HEK293 (cell line): ENCODE data around the gene GNG12.

Experiments used
- CTCF ChIA-PET: fragments of 350-600 bp; formaldehyde crosslinking; extraction: SDS; loops from one replicate; lab custom pipeline; 2021; ENCODE audit warnings: antibody characterized with exemption; lab: Yijun Ruan, JAX
- POLR2A ChIA-PET: fragments of 300-600 bp; formaldehyde crosslinking; extraction: SDS; loops from one replicate; lab custom pipeline; 2020; ENCODE audit warnings: antibody characterized with exemption, inconsistent platforms; lab: Yijun Ruan, JAX
- H3K27ac ChIP-seq: fragments of 200-500 bp; sonication (Bioruptor generic); 2 replicates; pipeline ENCODE4 v1.5.1; 2014; ENCODE audit warnings: low read depth, low read length, control low read depth, inconsistent platforms; ENCODE audit errors: extremely low read depth
- H3K36me3 ChIP-seq, 2 experiments: fragments of 200-500 bp in 1 of 2; sonication (Bioruptor generic) in 1 of 2; 1 replicate in 1 of 2; 2 replicates in 1 of 2; pipeline ENCODE4 v1.5.1; 2014 to 2017; ENCODE audit warnings: inconsistent platforms in 2 of 2, low read length in 2 of 2; ENCODE audit not compliant: control insufficient read depth in 2 of 2, insufficient read depth in 1 of 2
- H3K4me1 ChIP-seq: fragments of 200-500 bp; sonication (Bioruptor generic); 2 replicates; pipeline ENCODE4 v1.5.1; 2014; ENCODE audit warnings: mild to moderate bottlenecking, low read length, inconsistent platforms; ENCODE audit not compliant: control insufficient read depth, insufficient read depth
- H3K4me3 ChIP-seq: 2 replicates; pipeline ENCODE4 v1.5.1; 2011; ENCODE audit warnings: low read depth, mild to moderate bottlenecking, control low read depth, low read length, moderate library complexity
- H3K9me3 ChIP-seq: fragments of 200-500 bp; sonication (Bioruptor generic); 2 replicates; pipeline ENCODE4 v1.5.1; 2014; ENCODE audit warnings: low read depth, low read length, inconsistent platforms; ENCODE audit not compliant: control insufficient read depth, insufficient read depth
- EGR2 ChIP-seq: fragments of 450-650 bp; formaldehyde crosslinking; IDR thresholded peaks from 2 replicates; pipeline ENCODE4 v1.5.1; 2016; ENCODE audit warnings: low read depth, missing biosample characterization, missing genetic modification characterization
- GLI4 ChIP-seq: fragments of 450-650 bp; formaldehyde crosslinking; IDR thresholded peaks from 2 replicates; pipeline ENCODE4 v1.5.1; 2016; ENCODE audit warnings: missing biosample characterization, missing genetic modification characterization
- OVOL3 ChIP-seq: fragments of 450-650 bp; formaldehyde crosslinking; IDR thresholded peaks from 2 replicates; pipeline ENCODE4 v1.5.1; 2016; ENCODE audit warnings: missing biosample characterization, missing genetic modification characterization
- PRDM1 ChIP-seq: fragments of 450-650 bp; formaldehyde crosslinking; IDR thresholded peaks from 2 replicates; pipeline ENCODE4; 2016; ENCODE audit warnings: missing biosample characterization, missing genetic modification characterization
- PRDM10 ChIP-seq: fragments of 450-650 bp; formaldehyde crosslinking; IDR thresholded peaks from 2 replicates; pipeline ENCODE4 v1.5.1; 2016; ENCODE audit warnings: missing biosample characterization, missing genetic modification characterization
- SP7 ChIP-seq: fragments of 450-650 bp; formaldehyde crosslinking; IDR thresholded peaks from 2 replicates; pipeline ENCODE4 v1.5.1; 2016; ENCODE audit warnings: missing biosample characterization, missing genetic modification characterization
- YY2 ChIP-seq: fragments of 450-650 bp; formaldehyde crosslinking; IDR thresholded peaks from 2 replicates; pipeline ENCODE4 v1.5.1; 2016; ENCODE audit warnings: missing biosample characterization, missing genetic modification characterization
- ZBTB48 ChIP-seq: fragments of 450-650 bp; formaldehyde crosslinking; IDR thresholded peaks from 2 replicates; pipeline ENCODE4 v1.5.1; 2016; ENCODE audit warnings: missing biosample characterization, missing genetic modification characterization
- ZBTB6 ChIP-seq: fragments of 450-650 bp; formaldehyde crosslinking; IDR thresholded peaks from 2 replicates; pipeline ENCODE4 v1.5.1; 2017; ENCODE audit warnings: missing biosample characterization, missing genetic modification characterization
- ZFHX2 ChIP-seq: fragments of 450-650 bp; formaldehyde crosslinking; conservative IDR thresholded peaks from 2 replicates; pipeline ENCODE4 v1.5.1; 2016; ENCODE audit warnings: missing biosample characterization, missing genetic modification characterization
- ZNF10 ChIP-seq: fragments of 450-650 bp; formaldehyde crosslinking; IDR thresholded peaks from 2 replicates; pipeline ENCODE4 v1.5.1; 2017; ENCODE audit warnings: missing biosample characterization, missing genetic modification characterization
- ZNF140 ChIP-seq: fragments of 450-650 bp; formaldehyde crosslinking; IDR thresholded peaks from 2 replicates; pipeline ENCODE4 v1.5.1; 2016; ENCODE audit warnings: missing biosample characterization, missing genetic modification characterization
- ZNF214 ChIP-seq: fragments of 450-650 bp; formaldehyde crosslinking; IDR thresholded peaks from 2 replicates; pipeline ENCODE4 v1.5.1; 2017; ENCODE audit warnings: missing biosample characterization, mild to moderate bottlenecking, missing genetic modification characterization, borderline replicate concordance
- ZNF600 ChIP-seq: fragments of 450-650 bp; formaldehyde crosslinking; IDR thresholded peaks from 2 replicates; pipeline ENCODE4 v1.5.1; 2016; ENCODE audit warnings: missing biosample characterization, missing genetic modification characterization
- ZNF610 ChIP-seq: fragments of 450-650 bp; formaldehyde crosslinking; IDR thresholded peaks from 2 replicates; pipeline ENCODE4 v1.5.1; 2016; ENCODE audit warnings: missing biosample characterization, missing genetic modification characterization, borderline replicate concordance
- ZNF692 ChIP-seq: fragments of 450-650 bp; formaldehyde crosslinking; IDR thresholded peaks from 2 replicates; pipeline ENCODE4 v1.5.1; 2016; ENCODE audit warnings: missing biosample characterization, missing genetic modification characterization

Gene GNG12

GRCh38 chr1:67748630-67749029, 84.6 kb downstream of the GNG12 start:
- Histone ChIP-seq H3K4me1 (peaks cover 13% of the 10 kb centered on the region), H3K9me3 (no peaks in the 10 kb centered on the region), H3K36me3 (no peaks in the 10 kb centered on the region), H3K27ac (no peak overlapping the region), H3K4me3 (no peak overlapping the region)
- ChIA-PET CTCF (no interaction called here), POLR2A (no interaction called here)
- TF ChIP-seq OVOL3 (tag by site-specific recombination) (no peak), SP7 (tag by site-specific recombination) (peak; percentile 79), PRDM1 (peak; percentile 93), ZFHX2 (tag by site-specific recombination) (peak; percentile 69), ZNF10 (tag by site-specific recombination) (no peak), ZNF214 (tag by site-specific recombination) (no peak), PRDM10 (tag by site-specific recombination) (peak; percentile 32; the same call in 1 of the 2 replicates), ZNF140 (tag by site-specific recombination) (no peak), ZBTB6 (tag by site-specific recombination) (no peak), ZNF610 (tag by site-specific recombination) (no peak), ZBTB48 (tag by site-specific recombination) (no peak), GLI4 (tag by site-specific recombination) (no peak), ZNF600 (peak; percentile 97), EGR2 (tag by site-specific recombination) (0 out of 2 replicates have a peak, but pooled peaks have one; percentile 31), YY2 (tag by site-specific recombination) (no peak)

- TF ChIP-seq PRDM1: peak; percentile 83
- no peak for TF ChIP-seq ZNF692
- ChIA-PET CTCF (interaction anchor here (0.6 kb wide), 1 partner anchor 25 kb away, joined by 3 read pairs; no protein-coding TSS in a partner anchor), POLR2A (interaction anchor here (1.2 kb wide), 1 partner anchor 61 kb away, joined by 3 read pairs; no protein-coding TSS in a partner anchor)
- Histone ChIP-seq H3K4me3 (no peak overlapping the region), H3K4me1 (peaks cover 13% of the 10 kb centered on the region), H3K27ac (no peak overlapping the region), H3K9me3 (no peaks in the 10 kb centered on the region), H3K36me3 (no peaks in the 10 kb centered on the region)
Observed at GRCh38 chr1:67747671-67748546, 85.4 kb downstream of the GNG12 start.
